Measurements from ENCODE around the gene ADAM12. TPM values are rescaled to one million over a fixed set of nuclear protein-coding genes. Genes with fewer than 3 reads are reported as not detected.

ADAM12 gene
- total and polyA plus RNA-seq, 10 of the 15 experiments (the other 5 are each of a cell fraction or from before 2014, with no cell fraction given), result under 0.01 to 0.62 (median 0.04) TPM; not detected in 5

DNA sequence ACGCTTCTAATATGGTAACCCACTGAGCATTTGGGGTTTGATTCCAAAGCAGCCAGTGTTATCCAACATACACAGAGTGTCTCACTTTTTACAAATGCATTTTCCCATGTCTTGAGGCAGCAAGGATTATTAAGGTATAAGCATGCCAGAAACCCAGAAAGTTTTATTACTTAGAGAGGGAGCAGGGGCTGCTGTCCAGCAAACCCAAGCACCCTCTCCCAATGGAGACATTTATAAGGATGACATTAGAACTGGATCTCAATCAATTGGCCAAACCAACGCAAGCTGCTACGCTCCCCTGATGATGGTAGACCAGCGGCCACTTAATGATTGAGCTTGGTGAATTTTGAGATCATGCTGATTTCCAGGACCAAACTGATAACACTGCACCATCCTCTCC lies 315.7 kb downstream of the ADAM12 start:
- intact Hi-C loops (cut with micrococcal nuclease; ENCODE audit: unreplicated experiment) (no loop called here), in situ Hi-C loops (cut with MboI) (no loop called here)
- no peaks in the 10 kb centered on the region for H3K9me3 ChIP-seq (replicated peaks; ENCODE audit: control insufficient read depth, insufficient read depth, low read length)
- H3K4me3 ChIP-seq, result no peak overlapping the region
- H2AFZ ChIP-seq (ENCODE audit: control insufficient read depth, low read depth, low read length), result no peak overlapping the region
- FAIRE-seq (no peak), ATAC-seq (no peak), DNase-seq (ENCODE audit: low read depth, low spot score) (no peak)
- no peak overlapping the region for H3K27ac ChIP-seq (ENCODE audit: control insufficient read depth, insufficient read depth)
- H3K4me1 ChIP-seq (ENCODE audit: control insufficient read depth, insufficient read depth, low read length), result no peaks in the 10 kb centered on the region
- BruUV-seq (replicated peaks), result no TSS peak
- RAD21 ChIA-PET (ENCODE audit: unreplicated experiment), result no interaction called here
- 53% methylated on average over 4 of the region's 4 CpGs for WGBS (ENCODE audit: insufficient coverage, insufficient replicate concordance, low lambda C conversion rate, missing lambda C conversion rate)
- POLR2A ChIA-PET, result interaction anchor here (0.6 kb wide), 1 partner anchor 9 kb away, joined by 3 read pairs; no protein-coding TSS in a partner anchor
- no peaks in the 10 kb centered on the region for H3K36me3 ChIP-seq (ENCODE audit: control insufficient read depth in 2 of 2, insufficient read depth in 2 of 2, low read length in 1 of 2)
- no peaks in the 10 kb centered on the region for H4K20me1 ChIP-seq (ENCODE audit: control insufficient read depth, insufficient read depth)
- CTCF ChIA-PET, result no interaction called here
- H3K27me3 ChIP-seq (replicated peaks in 1 of 2; ENCODE audit: control insufficient read depth in 2 of 2, insufficient read depth in 2 of 2, low read length in 1 of 2), result no peaks in the 10 kb centered on the region
- no peak overlapping the region for H3K4me2 ChIP-seq (ENCODE audit: control insufficient read depth, insufficient read depth)
- no peak overlapping the region for H3K9ac ChIP-seq (ENCODE audit: control insufficient read depth, insufficient read depth, low read length)
- no peaks in the 10 kb centered on the region for H3K79me2 ChIP-seq (ENCODE audit: control insufficient read depth, insufficient read depth, low read length)
- SMC1A ChIA-PET (ENCODE audit: uncharacterized antibody, unreplicated experiment), result no interaction called here
- TF ChIP-seq E4F1 (IDR thresholded peaks at IDR 0.05; ENCODE audit: borderline replicate concordance, partially characterized antibody) (no peak), RELB (IDR thresholded peaks at IDR 0.05; ENCODE audit: low read depth) (no peak), NBN (IDR thresholded peaks at IDR 0.05) (no peak), ATF2 (IDR thresholded peaks at IDR 0.05; ENCODE audit: low read length) (no peak), CREM (IDR thresholded peaks at IDR 0.05; ENCODE audit: low read depth) (no peak), ATF7 (IDR thresholded peaks at IDR 0.05; ENCODE audit: low read depth) (no peak), MYB (IDR thresholded peaks at IDR 0.05; ENCODE audit: borderline replicate concordance, low read depth, low read length) (no peak), JUNB (IDR thresholded peaks at IDR 0.05) (no peak), SKIL (IDR thresholded peaks at IDR 0.05; ENCODE audit: low read depth, poor library complexity, severe bottlenecking) (no peak), MTA2 (IDR thresholded peaks at IDR 0.05; ENCODE audit: low read depth) (no peak), BCLAF1 (IDR thresholded peaks at IDR 0.05) (no peak), HDGF (IDR thresholded peaks at IDR 0.05) (no peak)
- TF ChIP-seq, protein P1, sequence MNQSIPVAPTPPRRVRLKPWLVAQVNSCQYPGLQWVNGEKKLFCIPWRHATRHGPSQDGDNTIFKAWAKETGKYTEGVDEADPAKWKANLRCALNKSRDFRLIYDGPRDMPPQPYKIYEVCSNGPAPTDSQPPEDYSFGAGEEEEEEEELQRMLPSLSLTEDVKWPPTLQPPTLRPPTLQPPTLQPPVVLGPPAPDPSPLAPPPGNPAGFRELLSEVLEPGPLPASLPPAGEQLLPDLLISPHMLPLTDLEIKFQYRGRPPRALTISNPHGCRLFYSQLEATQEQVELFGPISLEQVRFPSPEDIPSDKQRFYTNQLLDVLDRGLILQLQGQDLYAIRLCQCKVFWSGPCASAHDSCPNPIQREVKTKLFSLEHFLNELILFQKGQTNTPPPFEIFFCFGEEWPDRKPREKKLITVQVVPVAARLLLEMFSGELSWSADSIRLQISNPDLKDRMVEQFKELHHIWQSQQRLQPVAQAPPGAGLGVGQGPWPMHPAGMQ (IDR thresholded peaks at IDR 0.05; ENCODE audit: borderline replicate concordance), result no peak

Measured in GM12878 (cell line).